ENCODE measurements around the gene COX19. TPM values are rescaled to one million over a fixed set of nuclear protein-coding genes. Genes with fewer than 3 reads are reported as not detected.

COX19 gene
- polyA plus RNA-seq, 1 of the 3 experiments (the other 2 are of a cell fraction), result 7.6 TPM

DNA sequence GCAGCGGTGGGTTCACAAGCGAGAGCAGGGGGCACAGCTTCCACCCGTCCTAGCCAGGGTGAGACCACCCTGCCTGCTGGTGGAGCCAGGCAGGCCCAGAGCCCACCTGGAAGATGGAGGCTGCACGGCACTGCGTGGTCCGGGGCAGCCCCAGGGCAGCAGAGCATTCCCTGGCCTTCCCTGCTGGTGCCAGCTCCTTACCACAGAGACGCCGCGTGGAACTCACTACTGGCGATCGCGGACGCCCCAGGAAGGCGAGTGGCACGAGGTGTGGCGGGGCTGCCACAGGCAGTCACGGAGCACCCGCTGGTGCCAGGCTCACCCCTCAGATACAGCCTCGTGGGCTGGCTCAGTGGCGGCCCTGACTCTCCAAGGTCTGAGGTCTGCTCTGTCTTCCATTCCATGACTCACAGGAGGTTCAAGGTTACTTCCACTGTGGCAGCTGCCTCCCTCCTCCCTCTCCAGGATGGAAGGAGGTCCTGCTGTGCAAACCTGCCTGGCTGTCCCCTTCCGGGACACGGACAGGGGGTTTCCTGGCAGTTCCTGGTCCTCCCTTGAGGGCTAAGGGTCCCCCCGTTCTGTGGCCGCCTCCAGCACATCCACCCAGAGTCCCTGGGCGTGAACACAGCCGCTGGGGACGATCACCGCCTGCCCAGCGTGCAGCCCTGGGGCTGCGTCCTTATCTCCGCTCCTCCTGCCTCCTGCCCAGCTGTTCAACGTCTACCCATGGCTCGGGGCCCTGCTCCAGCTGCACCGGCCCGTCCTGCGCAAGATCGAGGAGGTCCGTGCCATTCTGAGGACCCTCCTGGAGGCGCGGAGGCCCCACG, 10.8 kb upstream of the COX19 start (continued):
- TF ChIP-seq FOXJ3 (CRISPR knock-in tag; IDR thresholded peaks at IDR 0.05) (no peak), GATA2 (CRISPR knock-in tag; IDR thresholded peaks at IDR 0.05) (no peak), POLR2AphosphoS5 (IDR thresholded peaks at IDR 0.05; ENCODE audit: low read depth, low read length) (no peak), MXI1 (IDR thresholded peaks at IDR 0.05; ENCODE audit: low read depth, low read length) (no peak), TAF1 (IDR thresholded peaks at IDR 0.05; ENCODE audit: borderline replicate concordance, low read depth, low read length) (no peak), TEAD4 (IDR thresholded peaks at IDR 0.05; ENCODE audit: borderline replicate concordance, insufficient read depth) (no peak), MEF2A (IDR thresholded peaks at IDR 0.05; ENCODE audit: borderline replicate concordance, low read depth) (no peak), CHD2 (IDR thresholded peaks at IDR 0.05; ENCODE audit: low read length, partially characterized antibody) (no peak)
- TF ChIP-seq, protein P1, sequence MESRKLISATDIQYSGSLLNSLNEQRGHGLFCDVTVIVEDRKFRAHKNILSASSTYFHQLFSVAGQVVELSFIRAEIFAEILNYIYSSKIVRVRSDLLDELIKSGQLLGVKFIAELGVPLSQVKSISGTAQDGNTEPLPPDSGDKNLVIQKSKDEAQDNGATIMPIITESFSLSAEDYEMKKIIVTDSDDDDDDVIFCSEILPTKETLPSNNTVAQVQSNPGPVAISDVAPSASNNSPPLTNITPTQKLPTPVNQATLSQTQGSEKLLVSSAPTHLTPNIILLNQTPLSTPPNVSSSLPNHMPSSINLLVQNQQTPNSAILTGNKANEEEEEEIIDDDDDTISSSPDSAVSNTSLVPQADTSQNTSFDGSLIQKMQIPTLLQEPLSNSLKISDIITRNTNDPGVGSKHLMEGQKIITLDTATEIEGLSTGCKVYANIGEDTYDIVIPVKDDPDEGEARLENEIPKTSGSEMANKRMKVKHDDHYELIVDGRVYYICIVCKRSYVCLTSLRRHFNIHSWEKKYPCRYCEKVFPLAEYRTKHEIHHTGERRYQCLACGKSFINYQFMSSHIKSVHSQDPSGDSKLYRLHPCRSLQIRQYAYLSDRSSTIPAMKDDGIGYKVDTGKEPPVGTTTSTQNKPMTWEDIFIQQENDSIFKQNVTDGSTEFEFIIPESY (IDR thresholded peaks at IDR 0.05; ENCODE audit: borderline replicate concordance, low read depth), result no peak
- TF ChIP-seq, protein P2, sequence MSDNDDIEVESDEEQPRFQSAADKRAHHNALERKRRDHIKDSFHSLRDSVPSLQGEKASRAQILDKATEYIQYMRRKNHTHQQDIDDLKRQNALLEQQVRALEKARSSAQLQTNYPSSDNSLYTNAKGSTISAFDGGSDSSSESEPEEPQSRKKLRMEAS (IDR thresholded peaks at IDR 0.05; ENCODE audit: low read depth), result no peak
- TF ChIP-seq, protein P3, sequence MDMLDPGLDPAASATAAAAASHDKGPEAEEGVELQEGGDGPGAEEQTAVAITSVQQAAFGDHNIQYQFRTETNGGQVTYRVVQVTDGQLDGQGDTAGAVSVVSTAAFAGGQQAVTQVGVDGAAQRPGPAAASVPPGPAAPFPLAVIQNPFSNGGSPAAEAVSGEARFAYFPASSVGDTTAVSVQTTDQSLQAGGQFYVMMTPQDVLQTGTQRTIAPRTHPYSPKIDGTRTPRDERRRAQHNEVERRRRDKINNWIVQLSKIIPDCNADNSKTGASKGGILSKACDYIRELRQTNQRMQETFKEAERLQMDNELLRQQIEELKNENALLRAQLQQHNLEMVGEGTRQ (IDR thresholded peaks at IDR 0.05; ENCODE audit: borderline replicate concordance, low read depth, low read length), result no peak

DNA sequence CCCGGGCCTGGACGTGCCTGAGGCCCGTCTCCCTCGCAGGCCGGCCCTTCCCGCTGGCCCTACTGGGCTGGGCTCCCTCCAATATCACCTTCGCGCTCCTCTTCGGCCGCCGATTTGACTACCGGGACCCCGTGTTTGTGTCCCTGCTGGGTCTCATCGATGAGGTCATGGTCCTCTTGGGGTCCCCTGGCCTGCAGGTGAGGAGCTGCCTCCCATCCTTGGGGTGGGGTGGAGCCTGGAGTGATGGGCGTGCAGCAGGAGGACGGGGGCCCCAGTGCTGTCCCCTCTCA, 9.7 kb upstream of the COX19 start:
- no peaks in the 10 kb centered on the region for H3K79me2 ChIP-seq (ENCODE audit: insufficient read depth)
- no peak overlapping the region for H3K4me2 ChIP-seq
- H3K9me2 ChIP-seq, result no peaks in the 10 kb centered on the region
- WGBS (ENCODE audit: low lambda C conversion rate), result 91% methylated on average over 10 of the region's 16 CpGs
- no peak overlapping the region for H2AFZ ChIP-seq (ENCODE audit: low read depth)
- DNase-seq, result no peak
- H3F3A ChIP-seq (replicated peaks; ENCODE audit: insufficient read depth), result no peaks in the 10 kb centered on the region
- H3K9me3 ChIP-seq, result no peaks in the 10 kb centered on the region
- no peaks in the 10 kb centered on the region for H4K20me1 ChIP-seq (ENCODE audit: insufficient read depth)
- CTCF ChIA-PET, result interaction anchor here (0.6 to 4.8 kb wide), 9 partner anchors 8 to 198 kb away, joined by 3 to 50 read pairs (median 5); partner anchors contain the start of gene COX19
- no peak for TF ChIP-seq FOXJ3 (CRISPR knock-in tag; IDR thresholded peaks at IDR 0.05)
- TF ChIP-seq, protein P4, sequence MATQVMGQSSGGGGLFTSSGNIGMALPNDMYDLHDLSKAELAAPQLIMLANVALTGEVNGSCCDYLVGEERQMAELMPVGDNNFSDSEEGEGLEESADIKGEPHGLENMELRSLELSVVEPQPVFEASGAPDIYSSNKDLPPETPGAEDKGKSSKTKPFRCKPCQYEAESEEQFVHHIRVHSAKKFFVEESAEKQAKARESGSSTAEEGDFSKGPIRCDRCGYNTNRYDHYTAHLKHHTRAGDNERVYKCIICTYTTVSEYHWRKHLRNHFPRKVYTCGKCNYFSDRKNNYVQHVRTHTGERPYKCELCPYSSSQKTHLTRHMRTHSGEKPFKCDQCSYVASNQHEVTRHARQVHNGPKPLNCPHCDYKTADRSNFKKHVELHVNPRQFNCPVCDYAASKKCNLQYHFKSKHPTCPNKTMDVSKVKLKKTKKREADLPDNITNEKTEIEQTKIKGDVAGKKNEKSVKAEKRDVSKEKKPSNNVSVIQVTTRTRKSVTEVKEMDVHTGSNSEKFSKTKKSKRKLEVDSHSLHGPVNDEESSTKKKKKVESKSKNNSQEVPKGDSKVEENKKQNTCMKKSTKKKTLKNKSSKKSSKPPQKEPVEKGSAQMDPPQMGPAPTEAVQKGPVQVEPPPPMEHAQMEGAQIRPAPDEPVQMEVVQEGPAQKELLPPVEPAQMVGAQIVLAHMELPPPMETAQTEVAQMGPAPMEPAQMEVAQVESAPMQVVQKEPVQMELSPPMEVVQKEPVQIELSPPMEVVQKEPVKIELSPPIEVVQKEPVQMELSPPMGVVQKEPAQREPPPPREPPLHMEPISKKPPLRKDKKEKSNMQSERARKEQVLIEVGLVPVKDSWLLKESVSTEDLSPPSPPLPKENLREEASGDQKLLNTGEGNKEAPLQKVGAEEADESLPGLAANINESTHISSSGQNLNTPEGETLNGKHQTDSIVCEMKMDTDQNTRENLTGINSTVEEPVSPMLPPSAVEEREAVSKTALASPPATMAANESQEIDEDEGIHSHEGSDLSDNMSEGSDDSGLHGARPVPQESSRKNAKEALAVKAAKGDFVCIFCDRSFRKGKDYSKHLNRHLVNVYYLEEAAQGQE (IDR thresholded peaks at IDR 0.05; ENCODE audit: low read depth, low read length), result no peak
- no peak for TF ChIP-seq RFX5 (IDR thresholded peaks at IDR 0.05; ENCODE audit: low read length)
- TF ChIP-seq POLR2AphosphoS5 (IDR thresholded peaks at IDR 0.05; ENCODE audit: low read depth, low read length), result no peak
- no peak for TF ChIP-seq JUND (IDR thresholded peaks at IDR 0.05)
- TF ChIP-seq RXRA (IDR thresholded peaks at IDR 0.05; ENCODE audit: borderline replicate concordance, low read depth), result no peak
- TF ChIP-seq, protein P5, sequence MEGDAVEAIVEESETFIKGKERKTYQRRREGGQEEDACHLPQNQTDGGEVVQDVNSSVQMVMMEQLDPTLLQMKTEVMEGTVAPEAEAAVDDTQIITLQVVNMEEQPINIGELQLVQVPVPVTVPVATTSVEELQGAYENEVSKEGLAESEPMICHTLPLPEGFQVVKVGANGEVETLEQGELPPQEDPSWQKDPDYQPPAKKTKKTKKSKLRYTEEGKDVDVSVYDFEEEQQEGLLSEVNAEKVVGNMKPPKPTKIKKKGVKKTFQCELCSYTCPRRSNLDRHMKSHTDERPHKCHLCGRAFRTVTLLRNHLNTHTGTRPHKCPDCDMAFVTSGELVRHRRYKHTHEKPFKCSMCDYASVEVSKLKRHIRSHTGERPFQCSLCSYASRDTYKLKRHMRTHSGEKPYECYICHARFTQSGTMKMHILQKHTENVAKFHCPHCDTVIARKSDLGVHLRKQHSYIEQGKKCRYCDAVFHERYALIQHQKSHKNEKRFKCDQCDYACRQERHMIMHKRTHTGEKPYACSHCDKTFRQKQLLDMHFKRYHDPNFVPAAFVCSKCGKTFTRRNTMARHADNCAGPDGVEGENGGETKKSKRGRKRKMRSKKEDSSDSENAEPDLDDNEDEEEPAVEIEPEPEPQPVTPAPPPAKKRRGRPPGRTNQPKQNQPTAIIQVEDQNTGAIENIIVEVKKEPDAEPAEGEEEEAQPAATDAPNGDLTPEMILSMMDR (IDR thresholded peaks at IDR 0.05), result no peak
- TF ChIP-seq, protein P2 (IDR thresholded peaks at IDR 0.05; ENCODE audit: low read depth), result no peak
- no peak overlapping the region for H3K4me3 ChIP-seq (ENCODE audit: low read depth in 2 of 2, low read length in 1 of 2)
- POLR2A ChIA-PET, result no interaction called here
- H3K9ac ChIP-seq, result no peak overlapping the region
- no peaks in the 10 kb centered on the region for H3K27me3 ChIP-seq (ENCODE audit: insufficient read depth)
- peaks cover 0 to 12% of the 10 kb centered on the region in 2 experiments; a peak in 1 of 4 replicates for H3K4me1 ChIP-seq (ENCODE audit: control insufficient read depth in 1 of 2, insufficient read depth in 2 of 2, low read depth in 1 of 2, low read length in 1 of 2)
- no peak overlapping the region for H3K27ac ChIP-seq (ENCODE audit: low read depth in 2 of 2, low read length in 1 of 2)
- H3K36me3 ChIP-seq (replicated peaks in 1 of 2; ENCODE audit: control insufficient read depth in 1 of 2, insufficient read depth in 2 of 2, low read length in 1 of 2), result no peaks in the 10 kb centered on the region
